ENCODE results near the gene ARFRP1. TPM values are rescaled to one million over a fixed set of nuclear protein-coding genes. Genes with fewer than 3 reads are reported as not detected.

The ARFRP1 gene
- total RNA-seq, 1 donor from 2014 or later, result 59.2 TPM

- no peak for DNase-seq (ENCODE audit: low read depth)
These were observed 35.6 kb upstream of the ARFRP1 start for GRCh38 chr20:63743210-63743970.

GRCh38 chr20:63742381-63743024 lies 34.7 kb upstream of the ARFRP1 start:
- DNase-seq (ENCODE audit: low read depth), result no peak

GRCh38 chr20:63741676-63742380 lies 34.1 kb upstream of the ARFRP1 start:
- DNase-seq (ENCODE audit: low read depth), result no peak

- DNase-seq (ENCODE audit: low read depth), result no peak
These were observed 33.5 kb upstream of the ARFRP1 start for GRCh38 chr20:63741354-63741675.

- DNase-seq (ENCODE audit: low read depth), result peak; percentile 66
These were observed 33.0 kb upstream of the ARFRP1 start for GRCh38 chr20:63740627-63741353.

GRCh38 chr20:63740070-63740626 lies 32.4 kb upstream of the ARFRP1 start:
- DNase-seq (ENCODE audit: low read depth), result no peak

GRCh38 chr20:63739130-63740069 lies 31.6 kb upstream of the ARFRP1 start, which contains the start of gene SLC2A4RG:
Gene SLC2A4RG, plus strand, starts transcription at chr20:63739776. Its CDS starts 137 bp downstream, at chr20:63739913.
- peak; percentile 33 for DNase-seq (ENCODE audit: low read depth)

- peak; percentile 7 for DNase-seq (ENCODE audit: low read depth)
These were observed 30.9 kb upstream of the ARFRP1 start for GRCh38 chr20:63738687-63739129.

GRCh38 chr20:63737945-63738686 lies 30.3 kb upstream of the ARFRP1 start:
- no peak for DNase-seq (ENCODE audit: low read depth)

- DNase-seq (ENCODE audit: low read depth), result no peak
These were observed 29.8 kb upstream of the ARFRP1 start for GRCh38 chr20:63737695-63737944.

- no peak for DNase-seq (ENCODE audit: low read depth)
These were observed 29.3 kb upstream of the ARFRP1 start for GRCh38 chr20:63736893-63737694.

GRCh38 chr20:63735859-63736718 lies 28.3 kb upstream of the ARFRP1 start, which contains the start of gene LIME1:
Gene LIME1, plus strand, starts transcription at chr20:63736664. Its CDS starts 886 bp downstream, at chr20:63737550.
- DNase-seq (ENCODE audit: low read depth), result no peak

- DNase-seq (ENCODE audit: low read depth), result no peak
These were observed 27.4 kb upstream of the ARFRP1 start for GRCh38 chr20:63734946-63735858.

- DNase-seq (ENCODE audit: low read depth), result no peak
These were observed 26.6 kb upstream of the ARFRP1 start for GRCh38 chr20:63734111-63734945.

- DNase-seq (ENCODE audit: low read depth), result no peak
These were observed 25.9 kb upstream of the ARFRP1 start for GRCh38 chr20:63733579-63734081.

GRCh38 chr20:63733117-63733516 lies 25.3 kb upstream of the ARFRP1 start:
- DNase-seq (ENCODE audit: low read depth), result no peak
